ENCODE results near the gene LIN28B. TPM values are rescaled to one million over a fixed set of nuclear protein-coding genes. Genes with fewer than 3 reads are reported as not detected.

The LIN28B gene
- total RNA-seq, 1 experiment from 2014 or later: 0.25 TPM

DNA sequence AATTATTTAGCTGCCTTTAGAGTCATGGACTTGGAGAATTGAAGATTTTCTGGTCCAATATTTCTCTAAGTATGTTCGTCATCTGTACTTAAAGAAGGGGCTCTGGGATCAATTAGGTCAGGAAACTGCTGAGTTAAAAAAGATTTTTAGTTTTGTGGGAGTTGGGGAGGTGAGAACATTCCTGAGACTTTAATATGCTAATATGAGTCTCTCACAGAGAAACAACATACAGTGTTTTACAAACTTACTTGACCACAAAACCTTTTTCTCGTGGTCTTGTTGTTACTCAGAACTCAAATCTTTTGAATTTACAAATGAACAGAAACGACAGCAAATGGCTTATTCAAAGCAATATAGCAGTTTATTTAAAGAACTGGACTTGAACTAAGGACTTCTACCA lies 67.9 kb downstream of the LIN28B start:
- no peaks in the 10 kb centered on the region for H3K79me2 ChIP-seq (ENCODE audit: insufficient read depth, low read length)
- H3K27me3 ChIP-seq (ENCODE audit: insufficient read depth, low read length): no peaks in the 10 kb centered on the region
- no peak overlapping the region for H3K27ac ChIP-seq (ENCODE audit: low read depth, low read length)
- peak overlapping the region; percentile 66 for H2AFZ ChIP-seq (ENCODE audit: low read depth, low read length, poor library complexity, severe bottlenecking)
- BruUV-seq (replicated peaks): no TSS peak
- H3K9me2 ChIP-seq (ENCODE audit: insufficient read depth): 0 out of 2 replicates have a peak, but pooled peaks cover 3% of the 10 kb centered on the region
- ChIA-PET CTCF (no interaction called here), RAD21 (ENCODE audit: low non-redundant PET in 1 of 2, low total read pairs in 2 of 2, uncharacterized antibody in 2 of 2, unreplicated experiment in 2 of 2) (no interaction called here), POLR2A (no interaction called here)
- TF ChIP-seq POLR2AphosphoS5 (IDR thresholded peaks at IDR 0.05; ENCODE audit: low read depth, low read length) (no peak), SP1 (IDR thresholded peaks at IDR 0.05; ENCODE audit: low read depth) (no peak), FOSL1 (IDR thresholded peaks at IDR 0.05; ENCODE audit: low read depth) (no peak), EZH2 (IDR thresholded peaks at IDR 0.05) (no peak), SRF (IDR thresholded peaks at IDR 0.05; ENCODE audit: low read depth) (no peak), ZNF274 (IDR thresholded peaks at IDR 0.05; ENCODE audit: low read depth, low read length) (no peak), SIN3A (IDR thresholded peaks at IDR 0.05; ENCODE audit: low read depth) (no peak), REST (IDR thresholded peaks at IDR 0.05; ENCODE audit: low read depth) (no peak), JUND (IDR thresholded peaks at IDR 0.05) (no peak), CBX3 (IDR thresholded peaks at IDR 0.05; ENCODE audit: low read depth) (no peak), EZH2phosphoT487 (IDR thresholded peaks at IDR 0.05; ENCODE audit: borderline replicate concordance) (no peak), ZFX (IDR thresholded peaks at IDR 0.05) (no peak), POLR2A (IDR thresholded peaks at IDR 0.05; ENCODE audit: borderline replicate concordance, extremely low read depth, insufficient read depth, insufficient read length) (no peak), CTCF (IDR thresholded peaks at IDR 0.05 in 2 of 3, conservative IDR thresholded peaks at IDR 0.05 in 1 of 3; ENCODE audit: borderline replicate concordance in 1 of 3, insufficient read depth in 1 of 3, low read depth in 2 of 3, low read length in 2 of 3) (no peak)
- TF ChIP-seq, protein P1, sequence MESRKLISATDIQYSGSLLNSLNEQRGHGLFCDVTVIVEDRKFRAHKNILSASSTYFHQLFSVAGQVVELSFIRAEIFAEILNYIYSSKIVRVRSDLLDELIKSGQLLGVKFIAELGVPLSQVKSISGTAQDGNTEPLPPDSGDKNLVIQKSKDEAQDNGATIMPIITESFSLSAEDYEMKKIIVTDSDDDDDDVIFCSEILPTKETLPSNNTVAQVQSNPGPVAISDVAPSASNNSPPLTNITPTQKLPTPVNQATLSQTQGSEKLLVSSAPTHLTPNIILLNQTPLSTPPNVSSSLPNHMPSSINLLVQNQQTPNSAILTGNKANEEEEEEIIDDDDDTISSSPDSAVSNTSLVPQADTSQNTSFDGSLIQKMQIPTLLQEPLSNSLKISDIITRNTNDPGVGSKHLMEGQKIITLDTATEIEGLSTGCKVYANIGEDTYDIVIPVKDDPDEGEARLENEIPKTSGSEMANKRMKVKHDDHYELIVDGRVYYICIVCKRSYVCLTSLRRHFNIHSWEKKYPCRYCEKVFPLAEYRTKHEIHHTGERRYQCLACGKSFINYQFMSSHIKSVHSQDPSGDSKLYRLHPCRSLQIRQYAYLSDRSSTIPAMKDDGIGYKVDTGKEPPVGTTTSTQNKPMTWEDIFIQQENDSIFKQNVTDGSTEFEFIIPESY (IDR thresholded peaks at IDR 0.05; ENCODE audit: extremely low read depth, insufficient replicate concordance, low read length): no peak
- TF ChIP-seq, protein P2, sequence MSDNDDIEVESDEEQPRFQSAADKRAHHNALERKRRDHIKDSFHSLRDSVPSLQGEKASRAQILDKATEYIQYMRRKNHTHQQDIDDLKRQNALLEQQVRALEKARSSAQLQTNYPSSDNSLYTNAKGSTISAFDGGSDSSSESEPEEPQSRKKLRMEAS (IDR thresholded peaks at IDR 0.05): no peak
- no peak for ATAC-seq
- intact Hi-C loops (cut with micrococcal nuclease): no loop called here
- DNase-seq (ENCODE audit: low read depth, low spot score): no peak
- no peak overlapping the region for H3K9ac ChIP-seq (ENCODE audit: low read length)
- no peaks in the 10 kb centered on the region for H3K36me3 ChIP-seq (ENCODE audit: control insufficient read depth in 1 of 2, insufficient read depth in 2 of 2, low read length in 2 of 2)
- H3K4me1 ChIP-seq (ENCODE audit: control insufficient read depth in 1 of 2, insufficient read depth in 2 of 2, low read length in 2 of 2): no peaks in the 10 kb centered on the region
- H4K20me1 ChIP-seq (ENCODE audit: insufficient read depth): no peaks in the 10 kb centered on the region
- no peaks in the 10 kb centered on the region for H3K9me3 ChIP-seq (ENCODE audit: control insufficient read depth in 1 of 2, insufficient read depth in 1 of 2, low read depth in 1 of 2, low read length in 2 of 2)
- no peak overlapping the region for H3K4me3 ChIP-seq (replicated peaks in 1 of 2; ENCODE audit: low read depth in 1 of 2, low read length in 2 of 2)
- H3K4me2 ChIP-seq (ENCODE audit: low read length): no peak overlapping the region

All from HCT116 (cell line).